BE2C (cell line): Measurements from ENCODE around the gene PCNP.
A peak's percentile ranks its signal among the peaks of the same experiment; 100 is the strongest.

Experiments used
- DNase-seq: peaks from one replicate; pipeline ENCODE4 v3.0.0-alpha.2; 2020
- H3K27me3 ChIP-seq: fragments of 250-450 bp; sonication (Bioruptor Pico); 2 replicates; pipeline ENCODE4 v1.5.1; 2020; ENCODE audit warnings: mild to moderate bottlenecking
- H3K36me3 ChIP-seq: fragments of 250-450 bp; sonication (Bioruptor Pico); 2 replicates; pipeline ENCODE4 v1.5.1; 2020; ENCODE audit warnings: mild to moderate bottlenecking
- H3K4me1 ChIP-seq: fragments of 250-450 bp; sonication (Bioruptor Pico); 2 replicates; pipeline ENCODE4 v1.5.1; 2020
- H3K4me3 ChIP-seq: 2 replicates; pipeline ENCODE4 v1.5.1; 2011; ENCODE audit warnings: low read depth, low read length
- H3K9me3 ChIP-seq: fragments of 250-450 bp; sonication (Bioruptor Pico); 2 replicates; pipeline ENCODE4 v1.5.1; 2020
- TF ChIP-seq, protein P1 (sequence below): IDR thresholded peaks from 2 replicates; pipeline ENCODE4 v1.5.1; 2012; ENCODE audit warnings: mild to moderate bottlenecking, low read depth, low read length

PCNP gene

GRCh38 chr3:101561630-101562328, 12.2 kb upstream of the PCNP start, which contains the start of gene TRMT10C:
Gene TRMT10C, plus strand, starts transcription at chr3:101561868. Its CDS starts 2,914 bp downstream, at chr3:101564782.
- peak; percentile 91 for DNase-seq
- TF ChIP-seq, protein P1, sequence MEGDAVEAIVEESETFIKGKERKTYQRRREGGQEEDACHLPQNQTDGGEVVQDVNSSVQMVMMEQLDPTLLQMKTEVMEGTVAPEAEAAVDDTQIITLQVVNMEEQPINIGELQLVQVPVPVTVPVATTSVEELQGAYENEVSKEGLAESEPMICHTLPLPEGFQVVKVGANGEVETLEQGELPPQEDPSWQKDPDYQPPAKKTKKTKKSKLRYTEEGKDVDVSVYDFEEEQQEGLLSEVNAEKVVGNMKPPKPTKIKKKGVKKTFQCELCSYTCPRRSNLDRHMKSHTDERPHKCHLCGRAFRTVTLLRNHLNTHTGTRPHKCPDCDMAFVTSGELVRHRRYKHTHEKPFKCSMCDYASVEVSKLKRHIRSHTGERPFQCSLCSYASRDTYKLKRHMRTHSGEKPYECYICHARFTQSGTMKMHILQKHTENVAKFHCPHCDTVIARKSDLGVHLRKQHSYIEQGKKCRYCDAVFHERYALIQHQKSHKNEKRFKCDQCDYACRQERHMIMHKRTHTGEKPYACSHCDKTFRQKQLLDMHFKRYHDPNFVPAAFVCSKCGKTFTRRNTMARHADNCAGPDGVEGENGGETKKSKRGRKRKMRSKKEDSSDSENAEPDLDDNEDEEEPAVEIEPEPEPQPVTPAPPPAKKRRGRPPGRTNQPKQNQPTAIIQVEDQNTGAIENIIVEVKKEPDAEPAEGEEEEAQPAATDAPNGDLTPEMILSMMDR: no peak
- no peaks in the 10 kb centered on the region for H3K9me3 ChIP-seq
- H3K36me3 ChIP-seq: peaks cover 22% of the 10 kb centered on the region
- peak within 1 kb of the TSS; percentile 99 for H3K4me3 ChIP-seq
- 0 out of 2 replicates have a peak, but pooled peaks cover 4% of the 10 kb centered on the region for H3K27me3 ChIP-seq
- peaks cover 2% of the 10 kb centered on the region; the same call in 1 of the 2 replicates for H3K4me1 ChIP-seq

DNA sequence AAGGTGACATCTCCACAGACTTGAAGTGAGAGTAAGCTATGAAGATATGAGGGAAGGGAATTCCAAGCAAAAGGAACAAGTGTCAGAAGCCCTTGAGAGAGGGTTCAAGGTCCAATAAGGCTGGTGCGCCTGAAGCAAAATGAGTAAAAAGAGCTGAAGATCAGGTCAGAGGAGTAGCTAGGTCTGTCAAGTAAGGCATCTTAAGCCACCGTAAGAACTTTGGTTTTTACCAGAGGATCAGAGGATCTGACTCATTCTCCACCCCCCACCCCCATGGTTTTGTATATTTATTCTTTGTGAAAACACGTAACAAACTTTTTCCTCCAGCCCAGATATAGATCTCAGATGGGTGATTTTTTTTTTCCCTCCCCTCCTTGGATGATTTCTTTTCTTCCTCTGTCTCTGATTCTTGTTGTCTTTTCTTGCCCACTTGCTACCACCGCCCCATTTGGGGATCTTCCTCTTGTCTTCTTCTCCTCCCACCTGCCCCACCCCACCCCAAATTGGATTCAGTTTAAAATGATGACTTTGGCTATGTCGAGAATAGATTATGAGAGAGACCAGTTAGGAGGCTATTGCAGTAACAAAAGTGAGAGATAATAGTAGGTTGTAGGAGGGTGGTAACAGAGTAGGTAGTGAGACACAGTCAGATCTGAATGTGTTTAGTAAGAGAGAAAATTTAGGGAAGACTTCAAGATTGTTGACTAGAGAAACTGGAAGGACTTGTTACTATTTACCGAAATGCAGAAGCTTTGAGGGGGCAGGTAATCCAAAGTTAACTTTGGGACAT, 6.3 kb upstream of the PCNP start:
- Histone ChIP-seq H3K9me3 (no peaks in the 10 kb centered on the region), H3K36me3 (peaks cover 29% of the 10 kb centered on the region), H3K27me3 (no peaks in the 10 kb centered on the region), H3K4me3 (no peak overlapping the region), H3K4me1 (0 out of 2 replicates have a peak, but pooled peaks cover 2% of the 10 kb centered on the region)
- TF ChIP-seq, protein P1: no peak
- DNase-seq: no peak

DNA sequence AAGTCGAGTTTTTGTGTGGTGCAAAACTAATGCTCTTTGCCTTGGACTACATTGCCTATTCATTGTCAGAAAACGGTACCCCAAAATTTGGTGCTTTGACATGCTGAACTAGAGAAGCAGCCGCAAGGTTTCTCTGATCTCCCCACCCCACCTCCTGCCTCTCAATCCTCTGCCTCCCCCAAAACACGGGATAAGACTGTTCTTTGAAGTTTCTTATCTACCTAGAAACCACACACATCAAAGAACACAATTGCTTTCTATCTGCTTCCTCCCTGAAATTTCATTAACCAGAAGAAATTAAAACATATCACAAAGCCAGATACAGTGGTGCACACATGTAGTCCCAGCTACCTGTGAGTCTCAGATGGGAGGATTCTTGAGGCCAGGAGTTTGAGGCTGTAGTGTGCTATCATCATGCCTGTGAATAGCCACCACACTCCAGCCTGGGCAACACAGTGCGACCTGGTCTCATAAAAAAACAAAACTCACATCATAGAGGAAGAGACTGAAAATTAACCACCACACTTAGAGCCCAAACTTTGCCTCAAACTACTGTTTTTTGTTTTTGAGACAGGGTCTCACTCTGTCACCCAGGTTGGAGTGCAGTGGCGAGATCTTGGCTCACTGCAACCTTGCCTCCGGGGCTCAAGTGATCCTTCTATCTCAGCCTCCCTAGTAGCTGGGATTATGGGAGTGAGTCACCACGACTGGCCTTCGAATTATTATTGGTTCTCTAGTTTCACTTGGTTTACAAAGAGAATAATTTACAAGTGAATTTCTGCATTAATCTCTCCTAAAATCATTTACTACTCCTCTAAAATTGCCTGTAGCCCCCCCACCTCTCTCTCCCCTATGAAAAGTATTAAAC, 2.7 kb upstream of the PCNP start:
- TF ChIP-seq, protein P1: no peak
- no peaks in the 10 kb centered on the region for H3K27me3 ChIP-seq
- no peak overlapping the region for H3K4me3 ChIP-seq
- H3K9me3 ChIP-seq: no peaks in the 10 kb centered on the region
- DNase-seq: no peak
- peaks cover 12% of the 10 kb centered on the region for H3K36me3 ChIP-seq
- no peaks in the 10 kb centered on the region; the same call in 1 of the 2 replicates for H3K4me1 ChIP-seq

DNA sequence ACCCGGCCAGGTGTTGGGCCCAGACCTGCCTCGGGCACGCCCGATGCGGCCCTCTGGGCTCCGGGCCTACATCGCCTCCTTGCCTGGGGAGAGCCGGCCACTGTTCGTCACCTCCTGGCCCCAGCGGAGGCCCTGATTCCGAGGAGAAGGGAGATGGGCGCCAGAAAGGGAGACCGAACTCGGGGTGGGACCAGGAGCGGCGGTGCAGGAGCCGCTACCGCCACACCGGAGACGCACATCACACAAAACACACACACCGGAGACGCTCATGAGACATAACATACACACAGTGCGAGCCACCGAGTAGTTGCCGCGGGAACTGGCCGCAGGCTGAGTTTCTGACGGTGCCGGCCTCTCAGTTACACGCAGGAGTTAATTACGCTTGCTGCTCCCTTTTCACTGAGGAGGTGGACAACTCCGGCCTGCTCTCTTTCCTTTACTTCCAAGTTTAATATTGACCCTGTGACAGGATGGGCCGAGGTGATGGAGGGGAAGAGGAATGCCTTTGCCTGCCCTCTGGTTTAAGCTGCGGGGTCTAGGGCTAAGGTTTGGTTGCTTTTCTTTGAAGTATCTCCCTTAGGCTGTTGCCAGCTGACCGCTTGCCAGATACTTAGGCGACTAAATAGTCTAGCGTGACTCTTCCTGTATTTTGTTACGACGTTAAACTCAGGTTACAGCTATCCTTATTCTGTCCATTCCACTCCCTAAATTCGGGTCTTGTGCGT, 570 bp downstream of the PCNP start:
- H3K27me3 ChIP-seq: no peaks in the 10 kb centered on the region
- DNase-seq: peak; percentile 43
- peak overlapping the region; percentile 85 for H3K4me3 ChIP-seq
- H3K4me1 ChIP-seq: no peaks in the 10 kb centered on the region; the same call in 1 of the 2 replicates
- H3K9me3 ChIP-seq: no peaks in the 10 kb centered on the region
- H3K36me3 ChIP-seq: peaks cover 10% of the 10 kb centered on the region
- TF ChIP-seq, protein P1: no peak

DNA sequence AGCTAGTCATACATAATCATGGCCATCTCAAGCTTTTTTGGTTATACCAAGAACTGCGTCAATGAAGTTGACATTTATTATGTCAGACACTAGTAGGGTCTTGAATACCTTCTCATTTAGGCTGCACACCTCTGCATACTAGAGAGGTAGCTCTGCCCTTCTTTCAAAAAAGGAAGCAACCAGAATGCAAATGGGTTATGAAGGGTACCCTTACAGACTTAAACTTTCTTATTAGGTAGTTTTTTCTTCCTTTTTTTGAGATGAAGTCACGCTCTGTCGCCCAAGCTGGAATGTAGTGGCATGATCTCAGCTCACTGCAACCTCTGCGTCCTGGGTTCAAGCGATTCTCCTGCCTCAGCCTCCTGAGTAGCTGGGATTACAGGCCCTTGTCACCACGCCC, 3.3 kb downstream of the PCNP start:
- TF ChIP-seq, protein P1: no peak
- DNase-seq: no peak
- Histone ChIP-seq H3K4me3 (no peak overlapping the region), H3K36me3 (peaks cover 21% of the 10 kb centered on the region), H3K4me1 (no peaks in the 10 kb centered on the region; the same call in 1 of the 2 replicates), H3K9me3 (no peaks in the 10 kb centered on the region), H3K27me3 (no peaks in the 10 kb centered on the region)
